GM19193 (cell line): ENCODE data around the gene RAB32.

Experiments
- POLR2A ChIP-seq: IDR thresholded peaks from 4 replicates; pipeline ENCODE4 v1.6.1; 2011; ENCODE audit not compliant: insufficient read depth, insufficient read length; ENCODE audit errors: extremely low read depth

Gene RAB32

GRCh38 chr6:146553377-146554135 is 9.9 kb downstream of the RAB32 start:
- TF ChIP-seq POLR2A = no peak

- no peak for TF ChIP-seq POLR2A
These were observed 17.0 kb downstream of the RAB32 start for GRCh38 chr6:146560607-146561006.

- TF ChIP-seq POLR2A = no peak
These were observed 30.6 kb downstream of the RAB32 start for GRCh38 chr6:146574211-146574610.

GRCh38 chr6:146578054-146578453 is 34.4 kb downstream of the RAB32 start:
- no peak for TF ChIP-seq POLR2A

- TF ChIP-seq POLR2A = no peak
These were observed 38.3 kb downstream of the RAB32 start for GRCh38 chr6:146581968-146582367.

- TF ChIP-seq POLR2A = no peak
These were observed 39.2 kb downstream of the RAB32 start for GRCh38 chr6:146582857-146583256.

- no peak for TF ChIP-seq POLR2A
These were observed 40.3 kb downstream of the RAB32 start for GRCh38 chr6:146583966-146584365.

GRCh38 chr6:146587459-146587858 is 43.8 kb downstream of the RAB32 start:
- TF ChIP-seq POLR2A = no peak

GRCh38 chr6:146590492-146590891 is 46.9 kb downstream of the RAB32 start:
- TF ChIP-seq POLR2A = no peak

- no peak for TF ChIP-seq POLR2A
These were observed 48.8 kb downstream of the RAB32 start for GRCh38 chr6:146592451-146592850.

- TF ChIP-seq POLR2A = no peak
These were observed 50.4 kb downstream of the RAB32 start for GRCh38 chr6:146593986-146594385.

- no peak for TF ChIP-seq POLR2A
These were observed 50.9 kb downstream of the RAB32 start for GRCh38 chr6:146594495-146594894.

- no peak for TF ChIP-seq POLR2A
These were observed 52.5 kb downstream of the RAB32 start for GRCh38 chr6:146595972-146596731.

- TF ChIP-seq POLR2A = no peak
These were observed 55.3 kb downstream of the RAB32 start, which contains the start of gene ADGB for GRCh38 chr6:146598772-146599405. Gene ADGB (plus strand): TSS chr6:146598972. CDS start chr6:146599041, 69 bp downstream.

GRCh38 chr6:146601352-146601751 is 57.7 kb downstream of the RAB32 start:
- TF ChIP-seq POLR2A = no peak
